HG03432 (cell line): ENCODE results near the gene HTRA2.

Source experiments
- ATAC-seq: cut with Tn5 transposase; IDR thresholded peaks from one replicate; pipeline ENCODE4 v1.9.1; 2021; ENCODE audit warnings: mild to moderate bottlenecking, moderate library complexity; ENCODE audit not compliant: unreplicated experiment

The HTRA2 gene

GRCh38 chr2:74515271-74515980 is 14.3 kb upstream of the HTRA2 start:
- ATAC-seq = no peak

GRCh38 chr2:74515981-74516633 is 13.6 kb upstream of the HTRA2 start:
- ATAC-seq = peak; percentile 76

- ATAC-seq = no peak
Observed at GRCh38 chr2:74516650-74517049, 13.1 kb upstream of the HTRA2 start.

- no peak for ATAC-seq
Observed at GRCh38 chr2:74522516-74522915, 7.2 kb upstream of the HTRA2 start.

GRCh38 chr2:74524005-74524404 is 5.7 kb upstream of the HTRA2 start:
- no peak for ATAC-seq

- no peak for ATAC-seq
Observed at GRCh38 chr2:74524955-74525716, 4.6 kb upstream of the HTRA2 start.

GRCh38 chr2:74525717-74526648 is 3.8 kb upstream of the HTRA2 start, which contains the start of gene DQX1:
Gene DQX1, minus strand, starts transcription at chr2:74526231. Its CDS starts 502 bp downstream, at chr2:74525729.
- no peak for ATAC-seq

GRCh38 chr2:74526649-74527230 is 3.0 kb upstream of the HTRA2 start:
- ATAC-seq = no peak

GRCh38 chr2:74527741-74528140 is 2.0 kb upstream of the HTRA2 start:
- ATAC-seq = no peak

GRCh38 chr2:74528600-74529356 is 955 bp upstream of the HTRA2 start:
- ATAC-seq = peak; percentile 6

GRCh38 chr2:74530239-74531187 is 780 bp downstream of the HTRA2 start:
- peak; percentile 29 for ATAC-seq

- no peak for ATAC-seq
Observed at GRCh38 chr2:74531666-74532065, 1.9 kb downstream of the HTRA2 start.

- ATAC-seq = no peak
Observed at GRCh38 chr2:74532222-74532621, 2.5 kb downstream of the HTRA2 start.

GRCh38 chr2:74533464-74533863 is 3.7 kb downstream of the HTRA2 start:
- ATAC-seq = no peak

- ATAC-seq = no peak
Observed at GRCh38 chr2:74534411-74534810, 4.7 kb downstream of the HTRA2 start.

GRCh38 chr2:74535440-74535965 is 5.8 kb downstream of the HTRA2 start:
- ATAC-seq = no peak

GRCh38 chr2:74536166-74536950 is 6.6 kb downstream of the HTRA2 start:
- no peak for ATAC-seq
